ENCODE data around the gene HDDC3.

The HDDC3 gene

DNA sequence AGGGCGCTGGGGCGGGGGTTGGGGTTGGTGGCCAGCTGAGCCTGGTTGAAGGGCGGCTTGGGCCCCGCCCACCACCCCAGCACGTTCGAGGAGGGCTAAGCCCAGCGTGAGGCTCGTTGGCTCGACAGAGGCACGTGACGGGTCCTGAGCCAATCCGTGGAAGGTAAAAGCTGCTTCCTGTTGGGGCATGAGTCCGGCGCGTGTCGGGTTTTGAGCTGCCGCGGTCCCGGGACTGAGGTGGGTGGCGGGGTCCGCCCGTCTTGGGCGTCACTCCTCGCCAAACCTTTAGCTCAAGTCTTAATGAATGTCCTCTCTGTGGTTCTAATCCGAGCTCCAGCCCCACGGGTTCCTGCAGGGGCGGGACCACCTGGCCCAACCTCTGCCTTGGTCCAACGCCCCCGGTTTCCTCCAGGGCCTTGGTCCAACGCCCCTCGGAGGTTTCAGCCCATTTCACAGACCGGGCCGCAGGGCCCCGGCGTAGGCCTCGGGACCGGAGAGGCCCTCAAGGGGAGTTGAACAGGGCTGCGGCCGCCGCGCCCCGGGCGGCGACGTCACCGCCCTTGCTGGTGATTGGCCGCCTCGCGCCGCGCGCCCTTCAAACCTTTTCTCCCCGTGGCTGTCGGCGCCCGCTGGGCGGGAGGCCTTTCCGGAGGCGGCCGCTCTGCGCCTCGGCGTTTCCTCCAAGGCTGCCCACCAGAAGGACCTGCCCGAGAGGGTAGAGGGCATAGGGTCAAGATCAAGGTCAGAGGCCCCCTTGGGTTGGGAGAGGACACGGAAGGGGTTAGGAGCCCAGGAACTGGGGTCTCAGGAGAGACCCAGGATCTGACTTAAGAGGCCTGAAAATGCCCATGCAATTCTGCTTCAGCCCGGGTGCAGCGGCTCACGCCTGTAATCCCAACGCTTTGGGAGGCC, 22.6 kb upstream of the HDDC3 start, which contains the start of gene RCCD1:
Gene RCCD1 (plus strand): TSS at position 173 of the 912 bp plus-strand sequence. CDS start 1,851 bp downstream, outside the sequence.
- DNase-seq, result peak; percentile 50 to 96 (median 90)

DNA sequence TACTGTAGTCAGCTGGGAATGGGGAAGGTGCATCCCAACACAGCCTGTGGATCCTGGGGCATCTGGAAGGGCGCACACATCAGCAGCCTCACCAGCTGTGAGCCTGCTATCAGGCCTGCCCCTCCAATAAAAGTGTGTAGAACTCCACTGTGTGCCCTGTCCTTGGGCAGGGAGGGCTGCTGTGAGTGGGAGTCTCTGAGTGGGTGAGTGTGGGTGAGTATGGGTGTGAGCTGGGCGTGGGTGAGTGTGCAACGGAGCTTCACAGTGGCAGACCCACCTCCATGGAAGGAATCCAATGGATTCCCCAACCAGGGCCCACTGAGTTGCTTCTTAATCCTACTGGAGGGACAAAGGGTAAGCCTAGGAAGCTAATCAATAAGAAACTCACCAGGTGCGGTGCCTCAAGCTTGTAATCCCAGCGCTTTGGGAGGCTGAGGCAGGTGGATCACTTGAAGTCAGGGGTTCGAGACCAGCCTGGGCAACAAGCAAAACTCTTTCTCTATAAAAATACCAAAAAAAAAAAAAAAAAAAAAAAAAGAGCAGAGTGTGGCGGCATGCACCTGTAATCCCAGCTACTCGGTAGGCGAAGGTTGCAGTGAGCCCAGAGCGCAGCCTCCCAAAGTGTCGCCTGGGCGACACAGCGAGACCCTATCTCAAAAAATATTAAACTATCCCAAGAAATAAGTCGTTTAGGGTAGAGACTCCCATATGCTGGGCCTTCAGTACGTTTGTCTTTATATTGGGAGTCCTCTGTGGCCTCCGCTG, 21.8 kb upstream of the HDDC3 start:
- DNase-seq, result no peak

DNA sequence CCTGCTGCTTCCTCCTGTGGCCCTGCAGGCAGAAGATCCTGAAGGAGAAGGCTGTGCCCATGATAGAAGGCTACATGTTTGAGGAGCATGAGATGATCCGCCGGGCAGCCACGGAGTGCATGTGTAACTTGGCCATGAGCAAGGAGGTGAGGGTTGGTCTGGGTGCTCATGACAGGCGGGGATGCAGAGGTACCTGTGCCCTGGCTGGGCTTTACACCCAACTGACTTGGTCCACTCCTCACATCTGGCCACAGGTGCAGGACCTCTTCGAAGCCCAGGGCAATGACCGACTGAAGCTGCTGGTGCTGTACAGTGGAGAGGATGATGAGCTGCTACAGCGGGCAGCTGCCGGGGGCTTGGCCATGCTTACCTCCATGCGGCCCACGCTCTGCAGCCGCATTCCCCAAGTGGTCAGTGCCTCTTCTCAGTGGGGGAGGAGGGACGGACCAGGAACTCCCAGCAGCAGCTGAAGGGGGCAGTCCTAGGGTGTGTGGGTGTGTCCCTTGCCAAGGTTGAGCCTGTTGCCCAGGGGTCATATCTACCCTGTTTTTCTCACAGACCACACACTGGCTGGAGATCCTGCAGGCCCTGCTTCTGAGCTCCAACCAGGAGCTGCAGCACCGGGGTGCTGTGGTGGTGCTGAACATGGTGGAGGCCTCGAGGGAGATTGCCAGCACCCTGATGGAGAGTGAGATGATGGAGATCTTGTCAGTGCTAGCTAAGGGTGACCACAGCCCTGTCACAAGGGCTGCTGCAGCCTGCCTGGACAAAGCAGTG, 20.7 kb upstream of the HDDC3 start:
- no peak for DNase-seq

DNA sequence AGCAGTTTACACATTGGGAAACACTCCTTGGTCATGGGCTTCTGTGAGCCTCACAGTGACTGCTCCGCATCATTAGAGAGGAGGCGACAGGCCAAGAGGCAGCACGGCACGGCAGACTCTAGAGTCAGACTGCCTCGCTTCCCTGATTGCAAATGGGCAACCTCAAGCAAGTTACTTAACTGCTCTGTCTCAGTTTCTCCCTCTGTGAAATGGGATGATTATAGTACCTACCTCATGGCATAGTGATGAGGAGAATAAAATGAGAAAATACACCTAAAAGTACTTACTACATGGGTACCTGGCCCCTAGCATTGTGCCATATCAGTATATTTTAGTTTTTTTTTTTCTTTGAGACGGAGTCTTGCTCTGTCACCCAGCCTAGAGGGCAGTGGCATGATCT, 18.3 kb upstream of the HDDC3 start:
- no peak for DNase-seq

DNA sequence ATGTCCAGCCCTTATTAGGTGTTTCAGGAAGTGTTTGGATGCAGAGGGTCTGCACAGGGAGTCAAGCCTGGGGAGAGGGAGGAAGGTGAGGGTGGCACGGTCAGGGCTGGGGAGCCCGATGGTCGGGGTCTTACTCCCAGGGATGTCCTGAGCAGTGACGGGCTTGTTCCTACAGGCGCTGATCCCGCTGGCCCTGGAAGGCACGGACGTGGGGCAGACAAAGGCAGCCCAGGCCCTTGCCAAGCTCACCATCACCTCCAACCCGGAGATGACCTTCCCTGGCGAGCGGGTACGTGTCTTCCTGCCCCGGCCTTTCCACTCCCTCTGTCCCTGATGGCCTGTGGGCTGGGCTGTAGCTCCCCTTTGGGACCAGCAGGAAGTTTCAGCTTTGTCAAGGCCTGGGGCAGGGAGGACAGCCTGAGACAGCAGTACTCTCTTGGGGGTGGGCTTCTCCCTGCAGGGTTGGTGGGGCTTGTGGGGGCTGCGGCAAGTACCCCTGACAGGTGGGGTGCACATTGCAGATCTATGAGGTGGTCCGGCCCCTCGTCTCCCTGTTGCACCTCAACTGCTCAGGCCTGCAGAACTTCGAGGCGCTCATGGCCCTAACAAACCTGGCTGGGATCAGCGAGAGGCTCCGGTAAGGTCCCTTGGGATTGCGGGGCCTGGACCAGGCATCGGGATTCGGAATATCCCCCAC, 17.8 kb upstream of the HDDC3 start:
- no peak for DNase-seq

DNA sequence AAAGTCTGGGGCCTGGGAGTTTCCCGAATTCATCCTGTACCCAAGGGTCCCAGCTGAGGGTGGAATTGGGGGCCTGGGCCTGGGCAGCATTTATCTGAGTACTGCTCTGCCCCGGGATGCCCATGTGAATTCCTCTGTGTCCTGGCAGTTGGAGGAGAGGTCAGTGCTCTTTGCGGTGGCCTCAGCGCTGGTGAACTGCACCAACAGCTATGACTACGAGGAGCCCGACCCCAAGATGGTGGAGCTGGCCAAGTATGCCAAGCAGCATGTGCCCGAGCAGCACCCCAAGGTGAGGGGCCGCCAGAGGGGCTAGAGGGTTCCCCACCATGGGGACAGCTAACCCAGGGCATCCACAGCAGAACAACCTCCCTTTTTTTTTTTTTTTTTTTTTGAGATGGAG, 16.2 kb upstream of the HDDC3 start:
- no peak for DNase-seq

DNA sequence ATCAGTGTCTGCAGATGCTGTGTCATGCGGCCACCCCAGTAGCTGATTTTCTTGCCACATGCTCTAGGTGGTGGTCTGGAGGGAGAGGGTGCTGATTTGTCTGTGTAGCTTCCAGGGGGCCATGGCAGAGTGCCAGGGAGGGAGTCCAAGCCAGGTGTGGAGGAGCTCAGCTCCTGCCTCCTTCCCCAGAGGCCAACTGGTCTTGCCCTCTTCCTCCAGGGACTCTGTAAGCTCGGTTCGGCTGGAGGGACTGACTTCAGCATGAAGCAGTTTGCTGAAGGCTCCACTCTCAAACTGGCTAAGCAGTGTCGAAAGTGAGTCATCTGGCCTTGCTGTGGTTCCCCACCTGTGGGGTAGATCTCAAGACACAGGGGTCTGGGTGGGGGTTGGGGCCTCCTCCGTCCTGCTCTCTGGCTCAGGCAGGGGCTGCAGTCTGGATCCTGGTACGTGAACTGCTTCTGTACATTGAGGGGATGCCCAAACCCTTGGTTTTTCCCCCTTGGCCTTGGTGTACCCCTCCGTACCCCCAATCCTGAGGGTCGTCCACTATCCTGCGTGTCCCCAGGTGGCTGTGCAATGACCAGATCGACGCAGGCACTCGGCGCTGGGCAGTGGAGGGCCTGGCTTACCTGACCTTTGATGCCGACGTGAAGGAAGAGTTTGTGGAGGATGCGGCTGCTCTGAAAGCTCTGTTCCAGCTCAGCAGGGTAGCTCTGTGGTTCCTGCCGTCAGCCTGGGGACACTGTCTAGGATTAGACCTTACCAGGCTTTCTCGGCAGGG, 15.4 kb upstream of the HDDC3 start:
- no peak for DNase-seq

DNA sequence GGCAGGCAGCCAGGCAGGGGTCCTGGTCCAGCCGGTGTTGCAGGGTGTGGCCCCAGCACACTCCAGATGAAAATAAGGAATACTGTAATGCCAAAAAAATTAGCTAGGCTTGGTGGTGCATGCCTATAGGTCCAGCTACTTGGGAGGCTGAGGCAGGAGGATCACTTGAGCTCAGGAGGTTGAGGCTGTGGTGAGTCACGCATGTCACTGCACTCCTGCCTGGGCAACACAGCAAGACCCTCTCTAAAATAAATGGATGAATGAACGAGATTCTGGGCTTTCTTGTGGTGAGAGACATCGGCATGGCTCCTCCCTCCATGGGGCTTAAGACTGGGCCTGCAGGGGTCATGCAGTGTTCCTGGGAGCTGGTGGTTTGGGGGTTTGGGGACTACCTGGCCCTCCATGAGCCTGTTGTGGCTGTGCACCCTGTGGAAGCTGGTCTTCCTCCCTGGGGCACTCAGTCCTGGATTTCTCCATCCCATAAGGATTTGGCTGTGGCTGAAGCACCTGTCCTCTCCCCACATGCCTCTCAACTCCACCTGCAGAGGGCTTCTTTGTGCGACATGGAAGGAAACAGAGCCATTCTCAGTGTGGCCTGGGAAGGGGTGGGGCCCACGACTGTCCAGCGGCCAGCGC, 14.7 kb upstream of the HDDC3 start:
- no peak for DNase-seq

DNA sequence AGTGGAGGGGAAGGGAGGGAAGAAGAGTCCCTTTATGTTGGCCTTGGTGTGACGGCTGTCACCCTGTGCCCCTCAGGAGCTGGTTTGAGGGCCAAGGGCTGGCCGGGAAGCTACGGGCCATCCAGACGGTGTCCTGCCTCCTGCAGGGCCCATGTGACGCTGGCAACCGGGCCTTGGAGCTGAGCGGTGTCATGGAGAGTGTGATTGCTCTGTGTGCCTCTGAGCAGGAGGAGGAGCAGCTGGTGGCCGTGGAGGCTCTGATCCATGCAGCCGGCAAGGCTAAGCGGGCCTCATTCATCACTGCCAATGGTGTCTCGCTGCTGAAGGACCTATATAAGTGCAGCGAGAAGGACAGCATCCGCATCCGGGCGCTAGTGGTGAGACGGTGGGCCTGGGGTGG, 14.2 kb upstream of the HDDC3 start:
- no peak for DNase-seq

DNA sequence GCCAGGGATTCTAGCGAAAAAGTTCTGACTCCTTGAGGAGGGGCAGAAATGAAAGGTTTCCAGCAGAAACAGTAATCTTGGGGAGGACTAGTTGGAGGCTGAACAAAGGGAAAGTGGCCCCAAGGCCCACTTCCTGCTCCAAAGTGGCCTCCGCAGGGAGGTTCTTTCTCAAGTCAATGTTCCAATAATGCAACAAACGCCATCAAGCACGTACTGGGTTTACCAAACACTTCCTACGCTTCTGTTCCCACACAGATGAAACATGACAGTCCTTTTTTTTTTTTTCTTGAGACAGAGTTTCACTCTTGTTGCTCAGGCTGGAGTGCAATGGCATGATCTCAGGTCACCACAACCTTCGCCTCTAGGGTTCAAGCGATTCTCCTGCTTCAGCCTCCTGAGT, 12.7 kb upstream of the HDDC3 start:
- no peak for DNase-seq

DNA sequence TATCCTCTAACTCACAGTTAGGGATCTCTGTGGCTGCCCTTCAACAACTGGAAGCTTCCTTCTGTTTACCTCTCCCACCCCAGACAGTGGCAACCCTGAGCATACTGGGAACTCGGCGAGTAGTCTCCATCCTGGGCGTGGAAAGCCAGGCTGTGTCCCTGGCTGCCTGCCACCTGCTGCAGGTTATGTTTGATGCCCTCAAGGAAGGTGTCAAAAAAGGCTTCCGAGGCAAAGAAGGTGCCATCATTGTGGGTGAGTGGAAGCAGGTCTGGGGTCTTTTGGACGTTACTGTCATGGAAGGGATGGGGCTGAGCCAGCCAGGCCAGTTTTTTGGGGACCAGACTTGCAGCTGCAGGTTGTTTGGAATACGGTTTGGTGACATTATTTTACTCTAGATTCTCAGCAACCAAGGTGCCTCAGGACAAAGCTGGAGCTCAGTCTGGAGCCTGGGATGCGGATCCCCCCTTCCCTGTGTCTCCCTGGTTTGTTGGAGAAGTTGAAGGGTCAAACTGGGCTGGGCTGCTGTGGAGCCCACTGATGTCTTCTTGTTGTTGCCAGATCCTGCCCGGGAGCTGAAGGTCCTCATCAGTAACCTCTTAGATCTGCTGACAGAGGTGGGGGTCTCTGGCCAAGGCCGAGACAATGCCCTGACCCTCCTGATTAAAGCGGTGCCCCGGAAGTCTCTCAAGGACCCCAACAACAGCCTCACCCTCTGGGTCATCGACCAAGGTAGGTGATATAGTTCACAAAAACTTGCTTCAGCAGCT, 10.2 kb upstream of the HDDC3 start:
- DNase-seq, result no peak

DNA sequence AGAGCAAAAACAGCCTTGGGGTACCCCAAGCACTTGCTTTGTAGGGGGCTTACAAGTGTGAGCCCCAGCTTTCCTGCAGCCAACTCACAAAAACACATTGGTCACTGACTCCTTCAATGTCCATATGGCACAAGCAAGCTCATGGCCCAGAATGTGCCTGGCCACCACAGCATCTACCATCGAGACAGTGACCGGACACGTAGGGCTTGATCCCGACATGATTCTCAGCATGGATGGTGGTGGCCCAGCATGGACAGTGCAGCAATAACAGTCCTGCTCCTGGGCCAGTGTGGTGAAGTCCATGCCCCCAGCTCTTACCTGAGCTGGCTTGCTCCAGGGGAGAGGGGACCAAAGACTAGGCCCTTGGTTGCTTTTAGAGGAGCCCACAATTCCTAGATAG, 8.7 kb upstream of the HDDC3 start:
- DNase-seq, result no peak

DNA sequence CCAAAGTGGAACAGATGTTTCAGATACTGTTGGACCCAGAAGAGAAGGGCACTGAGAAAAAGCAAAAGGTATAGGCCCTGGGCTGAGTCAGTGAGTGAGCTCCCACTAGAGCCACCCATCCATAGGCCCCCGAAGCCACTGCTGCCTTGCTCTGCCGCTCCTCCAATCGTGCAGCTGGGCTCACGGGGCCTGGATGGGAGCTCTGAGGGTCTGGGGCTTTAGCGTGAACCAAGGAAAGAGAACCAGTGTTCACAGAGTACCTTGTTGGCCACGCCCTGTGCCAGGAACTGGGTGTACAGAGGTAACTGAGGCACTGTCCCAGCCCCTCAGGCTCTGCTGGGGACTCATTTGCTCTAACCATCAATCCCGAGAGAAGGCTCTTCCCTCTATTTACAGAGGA, 7.4 kb upstream of the HDDC3 start:
- no peak for DNase-seq

DNA sequence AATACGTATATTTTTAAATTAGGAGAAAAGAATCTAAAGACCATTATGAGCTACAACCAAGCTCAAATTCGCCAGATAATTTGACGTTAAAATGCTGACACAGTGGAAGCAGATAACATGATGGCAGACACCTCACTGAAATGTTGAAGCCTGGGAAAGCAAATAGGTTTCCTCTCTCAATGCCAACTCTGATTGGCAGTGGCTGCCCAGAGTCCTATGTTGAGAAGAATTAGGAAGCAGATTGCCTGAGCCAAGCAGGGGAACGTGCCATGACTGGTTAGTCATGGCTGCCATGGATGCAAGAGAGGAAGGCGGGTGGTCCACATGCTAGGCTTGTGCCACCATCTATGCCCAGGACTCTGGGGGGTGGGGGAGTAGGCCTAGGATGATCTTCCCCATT, 5.9 kb upstream of the HDDC3 start:
- no peak for DNase-seq

DNA sequence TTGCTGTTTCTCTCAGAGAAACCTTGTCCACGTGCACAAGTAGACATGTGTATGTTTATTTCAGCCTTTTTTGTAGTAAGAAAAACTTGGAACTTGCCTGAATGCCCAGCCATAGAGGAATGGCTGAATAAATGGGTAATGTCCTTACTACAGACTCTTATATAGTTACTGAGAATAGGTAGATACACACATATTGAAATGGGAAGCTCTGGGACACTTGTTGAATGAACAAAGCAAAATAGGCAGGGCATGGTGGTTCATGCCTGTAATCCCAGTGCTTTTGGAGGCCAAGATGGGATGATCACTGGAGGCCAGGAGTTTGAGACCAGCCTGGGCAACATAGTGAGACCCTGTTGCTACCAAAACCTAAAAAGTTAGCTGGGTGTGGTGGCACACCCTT, 4.5 kb upstream of the HDDC3 start:
- no peak for DNase-seq

DNA sequence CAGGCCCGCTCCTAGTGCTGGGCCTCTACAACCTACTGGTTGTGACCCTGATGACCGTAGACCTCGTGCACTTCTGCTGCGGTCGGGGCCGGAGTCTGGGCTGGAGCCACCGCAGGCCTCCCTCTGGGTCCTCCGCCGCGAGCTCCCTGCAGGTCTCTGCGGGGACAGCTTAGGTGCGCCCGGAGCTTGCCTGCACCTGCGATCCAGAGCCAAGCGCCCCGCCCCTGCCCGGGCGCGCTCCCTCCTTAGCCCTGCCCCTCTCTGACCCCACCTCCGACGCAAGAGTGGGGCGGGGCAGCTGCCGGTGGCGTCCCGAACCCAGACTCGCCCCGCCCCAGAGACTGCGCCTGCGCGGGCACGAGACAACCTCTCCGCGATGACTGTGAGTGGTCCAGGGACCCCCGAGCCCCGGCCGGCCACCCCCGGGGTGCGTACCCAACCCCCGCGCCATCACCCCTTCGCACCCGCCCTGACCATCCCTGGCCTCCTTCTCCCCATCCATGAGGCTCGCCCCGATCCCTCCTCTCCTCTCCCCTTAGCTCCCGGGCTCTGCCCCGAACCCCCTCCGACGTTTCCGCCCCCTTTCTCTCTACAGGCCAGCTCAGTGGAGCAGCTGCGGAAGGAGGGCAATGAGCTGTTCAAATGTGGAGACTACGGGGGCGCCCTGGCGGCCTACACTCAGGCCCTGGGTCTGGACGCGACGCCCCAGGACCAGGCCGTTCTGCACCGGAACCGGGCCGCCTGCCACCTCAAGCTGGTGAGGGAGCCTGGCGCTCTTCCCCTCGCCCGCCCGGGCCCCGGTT, 2.8 kb upstream of the HDDC3 start, which contains the start of gene UNC45A:
Gene UNC45A (plus strand): TSS at position 337 of the 803 bp plus-strand sequence. CDS start 40 bp downstream, at position 377.
- DNase-seq, result peak; percentile 42 to 94 (median 83)

DNA sequence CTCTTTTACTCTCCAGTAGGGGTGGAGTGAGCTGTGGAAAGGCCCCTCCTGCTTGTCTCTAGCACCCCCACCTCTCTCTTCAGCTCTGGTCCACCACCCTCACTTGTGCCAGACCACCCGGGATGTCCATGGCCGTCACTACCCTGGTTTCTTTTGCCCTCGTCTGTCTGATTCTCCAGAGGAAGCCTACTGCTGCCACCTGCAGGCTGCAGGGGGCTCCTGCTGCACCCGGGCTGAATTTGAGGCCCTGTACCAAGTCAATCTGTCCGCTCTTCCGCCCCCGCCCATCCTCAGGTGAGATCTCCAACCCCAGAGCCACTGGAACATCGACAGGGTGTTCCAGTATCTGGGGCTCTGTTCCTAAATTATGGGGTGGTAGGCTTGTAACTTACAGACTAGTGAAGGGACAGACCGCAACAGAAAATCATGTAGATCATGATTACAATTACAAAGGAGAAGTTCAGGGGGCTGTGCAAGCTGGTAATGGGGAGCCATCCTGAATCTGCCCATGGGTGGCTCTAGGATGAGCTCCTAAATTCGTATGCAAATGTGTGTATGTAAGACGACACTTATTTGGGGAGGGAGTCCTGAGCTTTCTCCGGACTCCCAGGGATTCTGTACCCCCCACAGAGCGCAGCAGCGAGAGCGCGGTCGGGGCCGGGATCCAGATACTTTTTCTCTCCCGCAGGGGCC, 2.1 kb upstream of the HDDC3 start:
- peak in 57 of 58 donors; percentile 13 to 88 (median 73) for DNase-seq

Measured in anterior cingulate cortex (tissue), 58 donors.